GM11168 (cell line): ENCODE measurements around the gene FAM163A.
"Not testable (repeated sequence)": the region's sequence is repeated elsewhere in the genome, so short reads cannot be mapped to it uniquely, and the experiment has no call there.

Source experiments
- in situ Hi-C: fragments of 300-500 bp; cut with MboI; formaldehyde crosslinking; loops from one replicate; pipeline ENCODE4 v1.12.0; 2022; ENCODE audit warnings: low sequenced_read_pairs; ENCODE audit not compliant: unreplicated experiment

FAM163A gene

DNA sequence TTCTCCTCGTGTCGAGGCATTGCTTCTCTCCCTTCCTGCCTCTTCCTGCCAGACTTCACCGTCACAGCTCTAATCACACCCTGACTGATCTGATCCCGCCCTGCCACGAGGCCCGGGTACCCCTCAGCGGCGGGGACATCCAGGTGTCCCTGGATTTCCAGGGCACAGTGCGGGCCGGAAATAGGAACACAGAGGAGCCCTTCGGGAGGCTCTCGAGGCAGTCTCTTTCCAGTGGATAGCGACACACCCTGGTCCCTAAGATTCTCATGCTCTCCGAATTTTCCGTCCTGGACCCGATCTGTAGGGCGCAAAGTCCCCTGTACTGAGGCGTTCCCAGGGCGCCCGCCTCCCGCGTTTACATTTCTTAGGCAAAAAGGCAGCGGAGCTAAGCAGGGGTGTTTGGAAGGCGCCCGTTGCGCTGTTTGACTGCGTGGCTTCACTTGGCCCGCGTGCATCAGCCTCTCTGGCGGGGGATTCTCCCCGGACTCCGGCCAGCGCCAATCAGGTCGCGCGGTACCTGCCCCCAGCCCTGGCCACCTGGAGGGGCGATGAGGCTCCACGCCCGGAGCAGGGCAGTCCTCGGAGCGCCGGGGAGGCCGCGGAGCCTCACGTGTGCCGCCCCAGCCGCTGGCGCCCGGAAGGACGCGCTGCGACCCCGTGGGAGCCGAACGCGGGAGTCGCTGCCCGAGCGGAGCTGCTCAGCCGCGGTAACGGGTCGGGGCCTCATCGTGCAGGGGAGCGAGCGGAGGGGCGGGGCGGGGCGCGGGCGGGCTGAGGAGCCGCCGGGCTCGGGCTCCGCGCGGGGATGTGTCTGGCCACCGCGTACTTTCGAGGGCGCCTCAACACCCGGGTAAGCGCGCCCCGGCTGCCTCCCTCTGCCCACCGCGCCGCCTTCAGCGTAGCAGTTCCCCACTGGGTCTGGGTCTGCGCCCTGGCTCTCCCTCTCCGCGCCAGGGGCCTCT, at the start of gene FAM163A:
TSS of gene FAM163A (plus strand) at position 575 of the 962 bp plus-strand sequence. CDS start 69,807 bp downstream, outside the sequence.
- in situ Hi-C loops = no loop called here

DNA sequence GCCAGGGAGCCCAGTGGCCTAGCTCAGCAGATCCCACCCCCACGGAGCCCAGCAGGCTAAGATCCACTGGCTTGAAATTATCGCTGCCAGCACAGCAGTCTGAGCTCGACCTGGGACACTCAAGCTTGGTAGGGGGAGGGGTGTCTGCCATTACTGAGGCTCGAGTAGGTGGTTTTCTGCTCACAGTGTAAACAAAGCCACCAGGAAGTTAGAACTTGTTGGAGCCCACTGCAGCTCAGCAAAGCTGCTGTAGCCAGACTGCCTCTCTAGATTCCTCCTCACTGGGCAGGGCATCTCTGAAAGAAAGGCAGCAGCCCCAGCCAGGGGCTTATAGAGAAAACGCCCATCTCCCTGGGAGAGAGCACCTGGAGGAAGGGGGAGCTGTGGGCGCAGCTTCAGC, 48.6 kb upstream of the FAM163A start:
- in situ Hi-C loops = not testable (repeated sequence)

DNA sequence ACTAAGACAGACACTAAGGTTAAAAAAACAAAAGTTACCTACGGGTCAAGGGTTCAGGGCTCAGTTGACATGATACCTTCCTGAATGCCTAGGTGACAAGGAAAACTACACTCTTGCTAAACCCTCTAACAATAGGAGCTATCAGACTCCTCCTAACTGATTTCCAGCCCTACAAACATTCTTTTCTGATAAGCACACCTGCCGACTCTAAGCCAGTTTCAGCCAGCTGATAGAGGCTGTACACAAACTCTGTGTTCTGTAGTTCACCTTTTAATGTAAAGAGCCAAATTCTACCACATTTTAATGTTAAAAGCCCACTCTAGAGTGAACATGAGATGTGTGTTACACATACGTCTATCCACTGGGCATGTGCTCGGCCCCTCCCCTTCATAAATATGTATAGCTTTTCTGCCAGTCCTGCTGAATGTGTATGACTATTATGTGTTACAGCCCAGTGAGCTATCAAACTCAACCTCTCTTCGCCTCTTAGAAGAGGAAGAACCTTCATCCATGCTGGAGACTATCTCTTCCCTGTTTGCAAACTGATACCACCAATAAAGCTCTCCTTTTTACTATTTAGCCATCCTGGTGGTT, 40.0 kb upstream of the FAM163A start:
- in situ Hi-C loops = loop anchor here (25.0 kb wide), 1 partner anchor 459 kb away; the partner anchor contains the start of gene QSOX1

DNA sequence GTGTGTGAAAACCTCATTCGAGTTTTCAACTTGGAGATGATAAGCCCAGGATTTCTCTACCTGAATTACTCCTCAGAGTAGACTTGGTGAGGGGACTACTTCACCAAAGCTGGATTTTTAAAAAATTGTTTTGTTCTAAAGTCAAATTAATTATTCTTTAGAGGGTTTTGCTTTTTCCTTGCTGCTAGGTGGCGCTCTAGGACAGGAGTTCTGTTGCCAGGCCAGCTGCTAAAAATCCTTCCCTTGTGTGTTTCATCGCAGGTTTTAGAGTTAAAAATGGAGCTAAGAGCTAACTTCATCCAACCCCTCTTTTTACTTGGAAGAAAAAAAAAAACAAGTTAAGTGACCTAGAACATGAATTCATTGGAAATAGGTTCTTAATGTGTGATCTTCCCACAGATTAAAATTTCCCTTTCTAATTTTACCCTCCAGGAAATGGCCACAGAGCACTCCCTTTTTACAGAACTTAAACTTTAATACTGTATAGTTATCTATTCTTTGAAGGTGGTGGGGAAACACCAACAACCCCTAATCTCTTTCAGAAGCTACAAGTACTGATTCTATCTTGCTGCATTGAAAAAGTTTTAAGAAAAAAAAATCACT, 36.7 kb upstream of the FAM163A start:
- in situ Hi-C loops = loop anchor here (5.0 to 25.0 kb wide), 2 partner anchors 101 to 456 kb away; partner anchors contain the start of gene QSOX1

DNA sequence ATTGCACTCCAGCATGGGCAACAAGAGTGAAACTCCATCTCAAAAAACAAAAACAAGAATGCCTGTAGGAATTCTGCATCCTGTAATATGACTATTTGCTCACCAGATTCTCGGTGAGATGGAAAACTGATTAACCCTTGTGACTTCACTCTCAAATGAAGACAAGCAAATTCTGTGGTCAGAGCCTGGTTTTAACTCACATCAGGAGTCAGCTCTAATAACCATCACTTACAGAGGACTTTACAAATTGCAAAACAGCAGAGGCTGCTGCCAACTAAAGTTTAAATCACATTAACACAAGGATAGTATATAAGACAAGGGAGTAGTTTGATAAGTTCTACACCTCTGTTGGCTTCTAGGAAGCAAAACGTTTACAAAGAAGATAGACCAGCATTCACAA, 35.7 kb upstream of the FAM163A start:
- in situ Hi-C loops = loop anchor here (5.0 to 25.0 kb wide), 2 partner anchors 100 to 455 kb away; partner anchors contain the start of gene QSOX1

- in situ Hi-C loops = loop anchor here (5.0 to 25.0 kb wide), 2 partner anchors 99 to 454 kb away; partner anchors contain the start of gene QSOX1
Observed at GRCh38 chr1:179708434-179709195, 34.5 kb upstream of the FAM163A start.

GRCh38 chr1:179709841-179710329, 33.2 kb upstream of the FAM163A start:
- in situ Hi-C loops = loop anchor here (5.0 to 25.0 kb wide), 2 partner anchors 97 to 452 kb away; partner anchors contain the start of gene QSOX1

DNA sequence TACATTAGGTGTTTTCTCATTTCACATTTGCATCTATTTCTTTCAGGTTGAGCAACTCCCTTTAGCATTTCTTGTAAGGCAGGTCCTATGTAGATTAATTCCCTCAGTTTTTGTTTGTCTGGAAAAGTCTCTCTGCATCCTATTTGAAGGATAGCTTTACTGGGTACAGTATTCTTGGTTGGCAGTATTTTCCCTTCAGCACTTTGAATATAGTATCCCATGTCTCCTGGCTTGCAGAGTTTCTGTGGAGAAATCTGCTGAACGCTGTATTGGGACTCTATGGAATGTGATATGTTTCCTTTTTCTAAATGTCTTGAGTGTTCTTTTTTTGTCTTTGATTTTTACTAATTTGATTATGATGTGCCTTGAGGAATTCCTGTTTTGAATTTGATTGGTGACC, 28.9 kb upstream of the FAM163A start:
- in situ Hi-C loops = loop anchor here (25.0 kb wide), 1 partner anchor 448 kb away; the partner anchor contains the start of gene QSOX1

- in situ Hi-C loops = loop anchor here (25.0 kb wide), 1 partner anchor 448 kb away; the partner anchor contains the start of gene QSOX1
Observed at GRCh38 chr1:179714623-179715022, 28.5 kb upstream of the FAM163A start.

DNA sequence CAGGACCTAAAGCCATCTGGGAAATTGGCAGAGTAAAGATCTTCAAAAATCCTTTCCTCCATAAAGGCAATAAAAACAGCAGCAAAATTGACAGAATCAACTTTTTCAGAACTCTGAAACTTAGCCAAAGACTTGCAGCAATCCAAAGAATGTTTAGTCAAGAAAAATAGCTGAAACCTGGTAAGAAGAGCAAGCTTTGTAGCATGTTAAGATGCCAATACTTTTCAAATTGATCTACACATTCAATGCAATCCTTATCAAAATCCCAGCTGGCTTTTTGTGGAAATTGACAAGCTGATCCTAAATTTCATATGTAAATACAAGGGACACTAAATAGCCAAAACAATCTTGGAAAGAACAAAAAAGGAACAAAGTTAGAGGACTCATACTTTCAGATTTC, 23.8 kb upstream of the FAM163A start:
- in situ Hi-C loops = loop anchor here (25.0 kb wide), 1 partner anchor 443 kb away; the partner anchor contains the start of gene QSOX1

DNA sequence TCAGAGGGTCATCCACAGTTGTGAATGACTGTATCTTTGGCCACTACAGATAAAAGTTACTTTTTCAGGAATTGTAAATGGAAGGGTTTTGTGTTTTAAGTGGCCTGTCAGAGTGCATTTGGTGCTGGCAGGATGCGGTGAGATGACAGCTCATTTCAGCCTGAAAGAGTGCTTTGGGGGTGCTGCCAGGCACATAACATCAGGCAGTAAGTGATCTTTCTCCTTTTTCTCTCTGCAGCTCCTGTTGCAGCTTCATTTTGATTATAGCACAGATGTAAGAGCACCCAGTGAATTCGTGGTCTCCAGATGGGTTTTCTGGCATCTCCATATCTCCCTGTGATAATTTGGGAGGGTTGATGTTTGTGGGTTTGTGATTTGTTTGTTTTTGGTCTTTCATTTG, 14.8 kb upstream of the FAM163A start:
- in situ Hi-C loops = no loop called here

DNA sequence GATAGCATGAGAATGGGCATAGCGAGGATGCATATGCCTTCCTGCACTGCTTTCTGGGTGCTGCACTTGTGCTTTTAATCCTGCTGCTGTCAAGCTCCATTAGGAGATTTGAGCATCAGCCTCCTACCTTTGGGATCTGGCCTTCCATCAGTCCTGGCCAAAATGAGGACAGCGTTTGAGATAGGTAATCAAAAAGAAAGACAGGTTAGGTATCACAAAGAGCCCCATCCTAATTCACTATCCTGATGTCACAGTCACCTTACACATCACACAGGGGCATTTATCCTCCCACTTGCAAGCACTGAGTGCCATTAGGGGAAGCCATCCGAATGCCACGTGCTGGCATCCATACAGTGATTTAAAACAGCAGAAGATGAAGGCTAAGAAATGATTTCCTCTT, 13.2 kb upstream of the FAM163A start:
- in situ Hi-C loops = no loop called here

- in situ Hi-C loops = no loop called here
Observed at GRCh38 chr1:179731643-179732042, 11.4 kb upstream of the FAM163A start.

DNA sequence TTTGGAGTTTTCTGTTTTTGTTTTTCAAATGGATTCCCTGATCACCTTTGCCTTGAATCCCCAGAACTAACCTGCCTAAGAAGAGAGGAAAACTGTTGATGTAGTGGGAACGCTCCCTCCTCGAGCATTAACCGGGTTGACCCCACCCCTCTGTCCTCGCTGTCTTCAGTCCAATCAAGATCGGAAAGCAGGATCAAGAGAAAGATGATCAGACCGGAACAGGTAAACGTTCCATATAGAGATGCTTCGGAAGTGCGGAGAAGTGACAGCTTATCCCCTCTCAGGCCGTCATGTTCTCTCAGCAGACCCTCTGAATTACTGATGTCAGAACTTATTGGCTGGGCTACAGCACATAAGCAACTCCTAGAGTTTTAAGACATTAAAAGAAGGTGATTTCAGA, 800 bp upstream of the FAM163A start:
- in situ Hi-C loops = no loop called here

GRCh38 chr1:179743679-179744400, 749 bp downstream of the FAM163A start:
- in situ Hi-C loops = no loop called here

DNA sequence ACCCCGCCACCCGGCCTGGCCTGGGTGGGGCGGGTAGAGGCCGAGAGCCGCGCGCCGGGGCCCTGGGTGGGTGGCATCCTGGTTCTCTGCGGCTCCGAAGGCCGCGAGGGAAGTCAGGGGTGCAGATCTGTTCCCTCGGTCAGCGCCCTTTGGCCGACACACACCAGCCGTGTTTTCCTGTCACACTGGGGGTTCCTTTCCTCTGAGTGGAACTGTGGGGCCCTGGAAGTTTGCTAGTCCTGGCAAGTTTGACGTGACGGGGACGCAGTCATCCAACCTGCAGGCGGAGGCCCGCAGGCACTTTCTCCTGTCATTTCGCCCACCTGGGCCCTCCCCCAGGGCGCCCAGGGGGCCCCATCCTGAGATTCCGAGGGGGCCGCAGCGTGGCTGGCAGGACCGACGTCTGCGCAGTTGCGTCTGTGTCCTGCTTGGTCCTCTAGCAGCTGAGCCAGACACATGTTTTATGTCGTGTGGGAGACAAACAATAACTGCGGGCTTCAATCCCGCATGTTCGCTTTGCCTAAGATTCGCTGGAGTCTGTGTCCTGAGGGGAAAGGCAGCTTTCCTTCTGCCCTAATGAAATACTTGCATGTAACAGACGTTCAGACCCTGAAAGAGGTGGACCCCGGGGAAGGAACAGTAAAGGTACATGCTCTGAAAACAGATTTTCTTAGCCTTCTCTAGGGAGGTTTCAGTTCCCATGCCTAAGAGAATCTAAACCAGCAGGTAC, 1.5 kb downstream of the FAM163A start:
- in situ Hi-C loops = no loop called here

GRCh38 chr1:179745131-179745611, 2.1 kb downstream of the FAM163A start:
- in situ Hi-C loops = no loop called here

GRCh38 chr1:179745743-179746142, 2.7 kb downstream of the FAM163A start:
- in situ Hi-C loops = no loop called here
